GM23248 (cell line): ENCODE data around the gene CRHR2. TPM values are rescaled to one million over a fixed set of nuclear protein-coding genes. Genes with fewer than 3 reads are reported as not detected.

Experiments used
- DNase-seq: peaks from one replicate; pipeline ENCODE4 v3.0.0-alpha.2; 2015
- H2AFZ ChIP-seq: fragments of 200-600 bp; sonication (generic); 2 replicates; pipeline ENCODE4 v1.6.1; 2016; ENCODE audit warnings: antibody characterized with exemption
- H3F3A ChIP-seq: fragments of 200-600 bp; sonication (generic); 2 replicates; pipeline ENCODE4 v1.6.1; 2016; ENCODE audit warnings: mild to moderate bottlenecking, antibody characterized with exemption, mixed run types; ENCODE audit not compliant: insufficient read depth
- H3K27ac ChIP-seq: fragments of 200-600 bp; sonication (generic); 2 replicates; pipeline ENCODE4 v1.5.1; 2016; ENCODE audit warnings: mild to moderate bottlenecking
- H3K27me3 ChIP-seq: fragments of 200-600 bp; sonication (generic); replicated peaks from 2 replicates; pipeline ENCODE4 v1.6.1; 2016; ENCODE audit warnings: mild to moderate bottlenecking; ENCODE audit not compliant: insufficient read depth
- H3K36me3 ChIP-seq: fragments of 200-600 bp; sonication (generic); 2 replicates; pipeline ENCODE4 v1.6.1; 2016; ENCODE audit warnings: low read depth, mild to moderate bottlenecking
- H3K4me1 ChIP-seq: fragments of 200-600 bp; sonication (generic); 2 replicates; pipeline ENCODE4 v1.6.1; 2016; ENCODE audit warnings: mild to moderate bottlenecking; ENCODE audit not compliant: insufficient read depth
- H3K4me2 ChIP-seq: fragments of 200-600 bp; sonication (generic); one replicate; pipeline ENCODE4 v1.6.1; 2016; ENCODE audit warnings: mild to moderate bottlenecking; ENCODE audit not compliant: unreplicated experiment
- H3K4me3 ChIP-seq: fragments of 200-600 bp; sonication (generic); 2 replicates; pipeline ENCODE4 v1.5.1; 2016; ENCODE audit warnings: mild to moderate bottlenecking
- H3K79me2 ChIP-seq: fragments of 200-600 bp; sonication (generic); 2 replicates; pipeline ENCODE4 v1.6.1; 2016; ENCODE audit warnings: mild to moderate bottlenecking; ENCODE audit not compliant: insufficient read depth
- H3K9ac ChIP-seq: fragments of 200-600 bp; sonication (generic); 2 replicates; pipeline ENCODE4 v1.6.1; 2016; ENCODE audit warnings: mild to moderate bottlenecking
- H3K9me2 ChIP-seq: fragments of 200-600 bp; sonication (generic); 2 replicates; pipeline ENCODE4 v1.6.1; 2016; ENCODE audit warnings: mixed run types, mild to moderate bottlenecking, moderate library complexity; ENCODE audit not compliant: insufficient read depth
- H3K9me3 ChIP-seq: fragments of 200-600 bp; sonication (generic); one replicate; pipeline ENCODE4 v1.6.1; 2017; ENCODE audit warnings: low read depth
- H4K20me1 ChIP-seq: fragments of 200-600 bp; sonication (generic); 2 replicates; pipeline ENCODE4 v1.6.0; 2016; ENCODE audit not compliant: insufficient read depth
- EZH2 ChIP-seq: fragments of 200-600 bp; sonication (generic); IDR thresholded peaks from 2 replicates; pipeline ENCODE4 v1.6.1; 2018; ENCODE audit warnings: antibody characterized with exemption, mild to moderate bottlenecking; ENCODE audit not compliant: insufficient read depth, poor library complexity, severe bottlenecking
- EZH2phosphoT487 ChIP-seq: fragments of 200-600 bp; sonication (generic); IDR thresholded peaks from 2 replicates; pipeline ENCODE4 v1.6.1; 2018; ENCODE audit warnings: antibody characterized with exemption, moderate library complexity, mild to moderate bottlenecking, low read depth; ENCODE audit not compliant: insufficient read depth
- WGBS, 2 experiments: methylation state at CpG; one replicate each; pipeline ENCODE4 v1.1.6; 2015 to 2017; ENCODE audit warnings: low lambda C conversion rate in 2 of 2, low coverage in 1 of 2; ENCODE audit errors: missing lambda C conversion rate in 2 of 2; 5-methylcytosine and 5-hydroxymethylcytosine counted together
- in situ Hi-C: fragments of 300-500 bp; cut with MboI; formaldehyde crosslinking; loops from 2 replicates; pipeline ENCODE4 v1.15.0; 2020
- polyA plus RNA-seq: library from polyadenylated mRNA; unstranded; fragments of >200 nt; fragmentation: Nextera tagmentation; extraction: Ambion mirVana; gene quantifications from 2 replicates; pipeline ENCODE4 v1.2.1, GENCODE V29; 2016
- total RNA-seq: library from RNA; depleted of rRNA; stranded (reverse); fragments of >200 nt; shearing (Covaris generic); gene quantifications from 2 replicates; pipeline ENCODE4 v1.2.3, GENCODE V29; 2014

Gene CRHR2
- total and polyA plus RNA-seq, 2 experiments from 2014 or later, result 0.05 TPM; not detected in 1

DNA sequence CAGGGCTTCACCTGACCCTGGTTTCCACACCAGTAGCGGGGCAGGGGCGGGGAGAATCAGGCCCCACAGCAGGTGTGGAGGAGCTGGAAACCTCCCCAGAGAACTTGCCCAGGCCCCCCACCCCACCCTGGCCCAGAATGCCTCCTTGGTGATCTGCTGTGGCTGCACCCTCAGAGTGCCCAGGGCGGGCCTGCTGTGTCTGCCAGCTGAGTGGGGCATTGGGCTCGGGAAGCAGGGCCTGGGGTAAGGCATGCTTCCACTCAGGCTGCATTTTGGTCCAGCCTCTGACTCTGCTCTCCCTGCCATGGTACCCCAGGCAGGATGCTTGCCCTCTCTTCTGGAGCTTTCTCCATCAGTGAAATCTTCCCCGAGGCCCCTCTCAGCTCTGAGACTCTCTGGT is 1.1 kb upstream of the CRHR2 start:
- H3K36me3 ChIP-seq, result no peaks in the 10 kb centered on the region
- no peak for DNase-seq
- no peak overlapping the region for H3K4me3 ChIP-seq
- H3K9me2 ChIP-seq, result no peaks in the 10 kb centered on the region
- TF ChIP-seq EZH2phosphoT487, result no peak
- no peak for TF ChIP-seq EZH2
- H3K27me3 ChIP-seq, result peaks cover 70% of the 10 kb centered on the region
- H3K4me2 ChIP-seq, result no peak overlapping the region
- H3K9ac ChIP-seq, result no peak overlapping the region
- 37 to 41% methylated on average over 3 to 5 of the region's 5 CpGs for WGBS, 2 experiments
- in situ Hi-C loops, result no loop called here
- no peaks in the 10 kb centered on the region for H4K20me1 ChIP-seq
- no peaks in the 10 kb centered on the region for H3K9me3 ChIP-seq
- no peaks in the 10 kb centered on the region for H3F3A ChIP-seq
- no peaks in the 10 kb centered on the region for H3K4me1 ChIP-seq
- H3K27ac ChIP-seq, result no peak overlapping the region
- no peak overlapping the region for H2AFZ ChIP-seq
- H3K79me2 ChIP-seq, result no peaks in the 10 kb centered on the region

DNA sequence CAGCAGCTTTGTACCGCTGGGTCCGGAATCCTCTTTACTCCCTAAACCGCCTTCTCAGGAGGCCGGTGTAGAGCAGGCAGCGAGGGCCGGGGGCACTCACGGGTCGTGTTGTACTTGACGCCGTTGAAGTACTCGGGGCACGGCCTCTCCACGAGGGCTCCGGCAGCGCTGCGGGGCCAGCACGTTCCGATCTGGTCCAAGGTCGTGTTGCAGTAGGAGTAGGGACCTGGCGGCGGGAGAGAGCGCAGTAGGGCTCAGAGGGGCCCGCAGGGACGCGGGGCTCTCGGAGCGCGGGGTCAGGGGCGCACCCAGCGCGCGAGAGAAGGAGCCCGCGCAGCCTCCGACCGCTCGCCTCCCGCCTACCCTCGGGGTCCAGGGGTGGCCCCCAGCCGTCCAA is 443 bp downstream of the CRHR2 start:
- Histone ChIP-seq H4K20me1 (no peaks in the 10 kb centered on the region), H3K27me3 (peaks cover 85% of the 10 kb centered on the region), H3K79me2 (no peaks in the 10 kb centered on the region), H3K36me3 (no peaks in the 10 kb centered on the region), H3K9ac (no peak overlapping the region), H3K9me2 (no peaks in the 10 kb centered on the region), H3F3A (no peaks in the 10 kb centered on the region), H3K27ac (no peak overlapping the region), H3K4me1 (no peaks in the 10 kb centered on the region), H2AFZ (no peak overlapping the region), H3K9me3 (no peaks in the 10 kb centered on the region), H3K4me3 (no peak overlapping the region), H3K4me2 (peak overlapping the region; percentile 11)
- DNase-seq, result peak; percentile 8
- WGBS, 2 experiments, result 3 to 5% methylated on average over 33 to 40 of the region's 40 CpGs
- no peak for TF ChIP-seq EZH2phosphoT487
- peak; percentile 49 for TF ChIP-seq EZH2
- in situ Hi-C loops, result no loop called here

DNA sequence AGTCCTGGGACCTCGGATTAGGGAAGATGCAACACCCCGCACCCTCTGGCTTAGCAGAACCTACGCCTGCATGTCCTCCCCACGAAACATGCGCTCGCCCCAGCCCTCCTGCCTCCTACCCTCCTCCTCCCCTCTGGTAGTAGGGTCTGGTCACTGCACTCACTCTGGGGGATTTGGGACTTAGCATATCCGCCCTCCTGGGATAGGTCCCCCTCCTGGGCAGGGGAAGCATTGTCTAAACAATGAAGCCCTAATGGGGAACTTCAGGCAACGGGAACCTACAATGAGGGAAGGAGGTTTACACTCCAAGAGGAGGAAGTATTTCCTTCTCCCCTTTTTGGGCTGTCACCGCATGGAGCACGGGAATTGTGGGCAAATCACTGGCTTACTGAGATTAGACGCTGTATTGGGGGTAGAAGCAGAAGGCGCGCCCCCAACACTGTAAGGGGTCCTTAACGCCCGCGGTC is 892 bp downstream of the CRHR2 start:
- DNase-seq, result no peak
- in situ Hi-C loops, result no loop called here
- Histone ChIP-seq H3K36me3 (no peaks in the 10 kb centered on the region), H3K9ac (no peak overlapping the region), H4K20me1 (no peaks in the 10 kb centered on the region), H3K27ac (no peak overlapping the region), H3K4me1 (no peaks in the 10 kb centered on the region), H3K4me3 (no peak overlapping the region), H3K79me2 (no peaks in the 10 kb centered on the region), H3K27me3 (peaks cover 87% of the 10 kb centered on the region), H2AFZ (no peak overlapping the region), H3F3A (no peaks in the 10 kb centered on the region), H3K9me3 (no peaks in the 10 kb centered on the region), H3K9me2 (no peaks in the 10 kb centered on the region), H3K4me2 (no peak overlapping the region)
- 8 to 16% methylated on average over 13 to 16 of the region's 16 CpGs for WGBS, 2 experiments
- TF ChIP-seq EZH2phosphoT487 (no peak), EZH2 (peak; percentile 39)

DNA sequence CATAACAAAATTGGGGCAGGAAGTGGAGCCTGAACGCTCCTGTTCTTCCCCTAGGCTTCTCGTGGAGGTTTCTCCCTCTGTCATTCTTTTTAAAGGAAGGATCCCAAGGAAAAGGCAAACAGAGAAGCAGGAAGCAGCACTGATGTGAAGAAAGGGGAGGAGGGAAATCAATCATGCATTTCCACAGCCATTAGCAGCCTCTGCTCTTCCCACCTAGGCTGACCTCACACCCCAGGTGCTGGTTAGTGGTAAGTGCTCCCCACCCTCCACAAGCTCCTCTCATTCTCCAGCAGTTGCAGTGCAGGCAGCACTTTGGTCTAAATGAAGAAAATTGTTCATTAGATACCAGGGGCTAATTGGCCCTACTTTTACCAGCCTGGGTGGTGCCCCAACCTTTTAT is 2.6 kb downstream of the CRHR2 start:
- H3K27me3 ChIP-seq, result peaks cover 82% of the 10 kb centered on the region
- no peaks in the 10 kb centered on the region for H3K36me3 ChIP-seq

DNA sequence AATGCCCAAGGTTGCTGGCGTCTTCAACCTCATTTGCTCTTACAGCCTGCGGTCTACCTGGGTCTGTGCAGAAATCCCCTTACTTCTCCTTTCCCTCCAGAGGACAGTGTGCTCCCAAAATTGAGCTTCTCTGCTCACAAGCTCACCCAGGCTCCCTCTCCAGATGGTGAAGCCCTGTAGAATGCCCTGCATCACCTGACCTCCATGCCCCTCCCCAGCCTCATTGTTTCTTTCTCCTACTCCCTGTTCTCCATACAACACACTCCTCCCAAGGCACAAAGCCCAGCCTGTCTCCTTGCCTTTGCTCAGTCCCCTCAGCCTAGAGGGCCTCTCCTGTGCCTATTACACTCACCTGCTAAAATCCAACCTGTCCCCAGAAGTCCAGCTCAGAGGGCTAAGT is 3.5 kb downstream of the CRHR2 start:
- in situ Hi-C loops, result no loop called here
- no peaks in the 10 kb centered on the region for H3K4me1 ChIP-seq
- H3K4me3 ChIP-seq, result no peak overlapping the region
- no peak overlapping the region for H3K9ac ChIP-seq
- H3F3A ChIP-seq, result no peaks in the 10 kb centered on the region
- no peaks in the 10 kb centered on the region for H3K9me2 ChIP-seq
- no peaks in the 10 kb centered on the region for H3K79me2 ChIP-seq
- no peaks in the 10 kb centered on the region for H3K9me3 ChIP-seq
- no peak for TF ChIP-seq EZH2phosphoT487
- TF ChIP-seq EZH2, result no peak
- H4K20me1 ChIP-seq, result no peaks in the 10 kb centered on the region
- DNase-seq, result no peak
- no peak overlapping the region for H2AFZ ChIP-seq
- no peak overlapping the region for H3K27ac ChIP-seq
- H3K36me3 ChIP-seq, result no peaks in the 10 kb centered on the region
- H3K27me3 ChIP-seq, result peaks cover 74% of the 10 kb centered on the region
- no peak overlapping the region for H3K4me2 ChIP-seq
- WGBS, 2 experiments, result 86 to 87% methylated on average over 2 of the region's 2 CpGs

More for the DNA sequence above, 2.6 kb downstream of the CRHR2 start:
- in situ Hi-C loops, result no loop called here
- DNase-seq, result no peak
- Histone ChIP-seq H3K9ac (no peak overlapping the region), H3K4me2 (no peak overlapping the region), H3K4me1 (no peaks in the 10 kb centered on the region), H3K9me3 (no peaks in the 10 kb centered on the region), H3K27ac (no peak overlapping the region), H3F3A (no peaks in the 10 kb centered on the region), H3K9me2 (no peaks in the 10 kb centered on the region), H4K20me1 (no peaks in the 10 kb centered on the region), H3K4me3 (no peak overlapping the region), H2AFZ (no peak overlapping the region), H3K79me2 (no peaks in the 10 kb centered on the region)
- no peak for TF ChIP-seq EZH2
- TF ChIP-seq EZH2phosphoT487, result no peak
- 0% methylated on average over 2 of the region's 2 CpGs for WGBS, 2 experiments
